Endothelial cell of umbilical vein (primary cell): Measurements from ENCODE around the gene HOXB5. TPM values are rescaled to one million over a fixed set of nuclear protein-coding genes. Genes with fewer than 3 reads are reported as not detected.

Source experiments
- BruUV-seq: library from RNA; stranded (reverse); fragments of 400-500 nt; replicated peaks from 2 replicates; lab custom pipeline; 2021; lab: Mats Ljungman, UMichigan
- CTCF ChIA-PET: fragments of 300-600, 350-600 bp; sonication (Branson Sonifier 250); formaldehyde crosslinking; loops from one replicate; lab custom pipeline; 2021; ENCODE audit warnings: antibody characterized with exemption, inconsistent platforms; lab: Charles Lee
- POLR2A ChIA-PET: fragments of 300-600, 350-600 bp; sonication (Branson Sonifier 250); formaldehyde crosslinking; loops from one replicate; lab custom pipeline; 2021; ENCODE audit warnings: antibody characterized with exemption, inconsistent platforms; lab: Charles Lee
- DNase-seq: peaks from one replicate; pipeline ENCODE4 v3.0.0-alpha.2; 2011; ENCODE audit warnings: low read depth, low spot score
- FAIRE-seq: peaks from 2 replicates; lab custom pipeline; 2011; peaks lifted over from hg19 to GRCh38; lab: Jason Lieb, UNC
- H2AFZ ChIP-seq: 2 replicates; pipeline ENCODE4 v1.6.0; 2012; ENCODE audit warnings: low read depth, low read length, control low read depth, inconsistent platforms
- H3K27ac ChIP-seq: 2 replicates; pipeline ENCODE4 v1.5.1; 2011; ENCODE audit warnings: low read depth, mild to moderate bottlenecking, control low read depth, low read length, moderate library complexity; ENCODE audit not compliant: insufficient read depth
- H3K27me3 ChIP-seq, 2 experiments: 2 replicates each; pipeline versions ENCODE4 v1.6.0 to v1.6.1; 2011; ENCODE audit warnings: low read length in 2 of 2, mixed read lengths in 1 of 2; ENCODE audit not compliant: control insufficient read depth in 2 of 2, insufficient read depth in 2 of 2
- H3K36me3 ChIP-seq, 2 experiments: 2 replicates in 1 of 2; 3 replicates in 1 of 2; pipeline ENCODE4 v1.5.1; 2011; ENCODE audit warnings: low read length in 2 of 2, mild to moderate bottlenecking in 1 of 2, moderate library complexity in 1 of 2; ENCODE audit not compliant: control insufficient read depth in 2 of 2, insufficient read depth in 2 of 2; ENCODE audit errors: extremely low read depth in 1 of 2
- H3K4me1 ChIP-seq: 3 replicates; pipeline ENCODE4 v1.5.1; 2011; ENCODE audit warnings: mild to moderate bottlenecking, low read length; ENCODE audit not compliant: control insufficient read depth, insufficient read depth; ENCODE audit errors: extremely low read depth
- H3K4me2 ChIP-seq: 2 replicates; pipeline ENCODE4 v1.6.1; 2011; ENCODE audit warnings: low read length, control low read depth, mixed read lengths; ENCODE audit not compliant: insufficient read depth
- H3K4me3 ChIP-seq, 3 experiments: fragments of 200-600 bp in 1 of 3; sonication (generic), shearing (Covaris generic) in 1 of 3; replicated peaks in 1 of 3; 2 replicates each; pipeline ENCODE4 v1.5.1; 2011 to 2016; ENCODE audit warnings: control low read depth in 3 of 3, low read length in 3 of 3, mild to moderate bottlenecking in 2 of 3, inconsistent platforms in 1 of 3, low read depth in 1 of 3, moderate library complexity in 1 of 3; ENCODE audit not compliant: insufficient read depth in 1 of 3
- H3K79me2 ChIP-seq: 2 replicates; pipeline ENCODE4 v1.6.0; 2012; ENCODE audit warnings: low read length, inconsistent platforms; ENCODE audit not compliant: control insufficient read depth, insufficient read depth
- H3K9ac ChIP-seq: replicated peaks from 2 replicates; pipeline ENCODE3; 2011; ENCODE audit warnings: low read length, control low read depth; ENCODE audit not compliant: insufficient read depth; ENCODE audit errors: extremely low read depth
- H3K9me1 ChIP-seq: replicated peaks from 3 replicates; pipeline ENCODE4 v1.6.0; 2011; ENCODE audit warnings: mild to moderate bottlenecking, low read length; ENCODE audit not compliant: control insufficient read depth, insufficient read depth; ENCODE audit errors: extremely low read depth
- H3K9me3 ChIP-seq: replicated peaks from 2 replicates; pipeline ENCODE4 v1.5.1; 2012; ENCODE audit warnings: low read length, inconsistent platforms; ENCODE audit not compliant: control insufficient read depth, insufficient read depth
- H4K20me1 ChIP-seq: replicated peaks from 2 replicates; pipeline ENCODE3; 2011; ENCODE audit warnings: mild to moderate bottlenecking, low read length; ENCODE audit not compliant: control insufficient read depth, insufficient read depth; ENCODE audit errors: extremely low read depth
- EZH2 ChIP-seq: IDR thresholded peaks from 2 replicates; pipeline ENCODE4 v1.6.1; 2012; ENCODE audit warnings: borderline replicate concordance, low read depth, mild to moderate bottlenecking, moderate library complexity, low read length, inconsistent platforms; ENCODE audit not compliant: severe bottlenecking
- FOS ChIP-seq: IDR thresholded peaks from 2 replicates; pipeline ENCODE4 v1.6.1; 2011; ENCODE audit warnings: mild to moderate bottlenecking, low read length, moderate library complexity, borderline replicate concordance; ENCODE audit not compliant: insufficient read depth
- GATA2 ChIP-seq: IDR thresholded peaks from 2 replicates; pipeline ENCODE4 v1.7.0; 2011; ENCODE audit warnings: low read depth, mild to moderate bottlenecking, moderate library complexity, mixed read lengths, low read length; ENCODE audit not compliant: insufficient read length, insufficient read depth
- JUN ChIP-seq: IDR thresholded peaks from 2 replicates; pipeline ENCODE4 v1.6.1; 2011; ENCODE audit warnings: borderline replicate concordance, low read depth; ENCODE audit not compliant: insufficient read length, insufficient read depth
- MYC ChIP-seq: IDR thresholded peaks from one replicate; pipeline ENCODE4 v1.6.1; 2011; ENCODE audit warnings: mild to moderate bottlenecking, low read depth, low read length
- POLR2A ChIP-seq: IDR thresholded peaks from 2 replicates; pipeline ENCODE4 v1.6.1; 2012; ENCODE audit warnings: low read depth, mild to moderate bottlenecking, control low read depth, low read length
- POLR2AphosphoS5 ChIP-seq: IDR thresholded peaks from 2 replicates; pipeline ENCODE4 v1.6.1; 2012; ENCODE audit warnings: low read depth, mild to moderate bottlenecking, control low read depth, low read length, moderate library complexity; ENCODE audit not compliant: insufficient read depth
- dilution Hi-C: fragments of 300-500 bp; cut with MboI; formaldehyde crosslinking; loops from one replicate; pipeline ENCODE4 v1.15.0; 2019; ENCODE audit warnings: low sequenced_read_pairs; ENCODE audit not compliant: extremely low pct_ligation_motif_present
- intact Hi-C: fragments of 100-400 bp; cut with micrococcal nuclease; formaldehyde crosslinking; loops from one replicate; pipeline ENCODE4 v1.10.0; 2022
- polyA plus RNA-seq, 4 experiments: library from polyadenylated mRNA; depleted of rRNA in 3 of 4; stranded (reverse) in 3 of 4; unstranded in 1 of 4; fragments of >200 nt; gene quantifications; 2 replicates each; pipeline versions ENCODE4 v1.2.1 to v1.2.3, GENCODE V29; 2011 to 2012; ENCODE audit warnings: missing spikeins in 1 of 4
- total RNA-seq: library from RNA; stranded (reverse); gene quantifications from 2 replicates; pipeline ENCODE4 v1.2.3, GENCODE V29; 2021
- TF ChIP-seq, protein P1 (sequence below), 2 donors: IDR thresholded peaks; 1 replicate in 1 of 2; 2 replicates in 1 of 2; pipeline ENCODE4 v1.5.1; 2011; ENCODE audit warnings: low read length in 2 of 2, mild to moderate bottlenecking in 2 of 2, moderate library complexity in 2 of 2, control low read depth in 1 of 2, inconsistent platforms in 1 of 2, low read depth in 1 of 2; ENCODE audit not compliant: insufficient read depth in 1 of 2; ENCODE audit errors: extremely low read depth in 1 of 2
- TF ChIP-seq, protein P2 (sequence below): IDR thresholded peaks from 2 replicates; pipeline ENCODE4 v1.6.1; 2011; ENCODE audit not compliant: insufficient read depth, insufficient read length

Gene HOXB5
- total and polyA plus RNA-seq, 2 donors (not counting 3 experiments of a cell fraction or from before 2014, with no cell fraction given), result 2.0 to 8.5 TPM

DNA sequence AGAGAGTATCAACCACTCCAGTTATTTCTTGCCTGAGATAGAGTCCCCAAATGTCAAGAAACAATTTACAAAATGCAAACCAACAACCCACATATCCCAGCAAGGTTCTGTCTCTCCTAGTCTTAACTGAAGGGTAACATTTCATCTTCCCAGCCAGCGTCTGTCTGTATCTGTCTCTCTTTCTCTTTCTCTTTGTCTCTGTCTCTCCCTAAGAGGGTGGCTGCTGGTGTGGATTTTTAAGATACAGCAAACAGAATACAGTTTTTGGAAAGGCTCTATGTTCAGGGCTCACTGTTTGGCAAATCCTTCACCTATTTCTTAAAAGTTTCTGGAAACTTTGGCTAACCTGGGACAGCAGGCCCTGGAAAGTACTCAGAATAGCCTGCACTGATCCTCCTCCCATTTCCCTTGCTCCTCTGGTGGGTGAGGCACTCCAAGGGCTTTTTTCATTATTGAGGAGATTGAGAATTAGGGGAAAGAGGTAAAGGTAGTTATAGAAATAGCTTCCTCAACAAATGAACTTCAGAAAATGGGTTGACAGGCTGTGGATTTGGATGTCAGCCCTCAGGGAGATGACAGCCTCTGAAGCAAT, 21.7 kb downstream of the HOXB5 start:
- peak overlapping the region; percentile 80 for H3K4me2 ChIP-seq
- intact Hi-C loops, result loop anchor here (2.0 kb wide), 1 partner anchor 15 kb away; no protein-coding TSS in a partner anchor
- TF ChIP-seq EZH2, result no peak
- TF ChIP-seq, protein P1, sequence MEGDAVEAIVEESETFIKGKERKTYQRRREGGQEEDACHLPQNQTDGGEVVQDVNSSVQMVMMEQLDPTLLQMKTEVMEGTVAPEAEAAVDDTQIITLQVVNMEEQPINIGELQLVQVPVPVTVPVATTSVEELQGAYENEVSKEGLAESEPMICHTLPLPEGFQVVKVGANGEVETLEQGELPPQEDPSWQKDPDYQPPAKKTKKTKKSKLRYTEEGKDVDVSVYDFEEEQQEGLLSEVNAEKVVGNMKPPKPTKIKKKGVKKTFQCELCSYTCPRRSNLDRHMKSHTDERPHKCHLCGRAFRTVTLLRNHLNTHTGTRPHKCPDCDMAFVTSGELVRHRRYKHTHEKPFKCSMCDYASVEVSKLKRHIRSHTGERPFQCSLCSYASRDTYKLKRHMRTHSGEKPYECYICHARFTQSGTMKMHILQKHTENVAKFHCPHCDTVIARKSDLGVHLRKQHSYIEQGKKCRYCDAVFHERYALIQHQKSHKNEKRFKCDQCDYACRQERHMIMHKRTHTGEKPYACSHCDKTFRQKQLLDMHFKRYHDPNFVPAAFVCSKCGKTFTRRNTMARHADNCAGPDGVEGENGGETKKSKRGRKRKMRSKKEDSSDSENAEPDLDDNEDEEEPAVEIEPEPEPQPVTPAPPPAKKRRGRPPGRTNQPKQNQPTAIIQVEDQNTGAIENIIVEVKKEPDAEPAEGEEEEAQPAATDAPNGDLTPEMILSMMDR (IDR thresholded peaks at IDR 0.05; ENCODE audit: extremely low read depth in 1 of 2, insufficient read depth in 1 of 2, low read depth in 1 of 2, low read length in 2 of 2), result no peak
- TF ChIP-seq POLR2A, result no peak
- TF ChIP-seq POLR2AphosphoS5, result no peak
- TF ChIP-seq, protein P2, sequence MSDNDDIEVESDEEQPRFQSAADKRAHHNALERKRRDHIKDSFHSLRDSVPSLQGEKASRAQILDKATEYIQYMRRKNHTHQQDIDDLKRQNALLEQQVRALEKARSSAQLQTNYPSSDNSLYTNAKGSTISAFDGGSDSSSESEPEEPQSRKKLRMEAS, result no peak
- TF ChIP-seq FOS, result no peak
- TF ChIP-seq MYC, result no peak
- TF ChIP-seq JUN, result no peak
- no peak for TF ChIP-seq GATA2
- H2AFZ ChIP-seq, result no peak overlapping the region
- H3K4me3 ChIP-seq, result peak overlapping the region in 1 of 3 experiments; percentile 53
- H3K9ac ChIP-seq, result peak overlapping the region; percentile 60
- H3K9me3 ChIP-seq, result no peaks in the 10 kb centered on the region
- BruUV-seq, result no TSS peak
- H3K27me3 ChIP-seq, result no peaks in the 10 kb centered on the region
- POLR2A ChIA-PET, result no interaction called here
- DNase-seq (peak; percentile 50), FAIRE-seq (no peak)
- H3K36me3 ChIP-seq, result peaks cover 0 to 3% of the 10 kb centered on the region in 2 experiments
- no peaks in the 10 kb centered on the region for H4K20me1 ChIP-seq
- H3K9me1 ChIP-seq, result no peaks in the 10 kb centered on the region
- peak overlapping the region; percentile 68 for H3K27ac ChIP-seq
- peaks cover 92% of the 10 kb centered on the region for H3K4me1 ChIP-seq
- CTCF ChIA-PET, result no interaction called here
- dilution Hi-C loops, result no loop called here
- peaks cover 98% of the 10 kb centered on the region for H3K79me2 ChIP-seq
